CD14-positive monocyte (primary cell): ENCODE measurements around the gene ERGIC1. TPM values are rescaled to one million over a fixed set of nuclear protein-coding genes. Genes with fewer than 3 reads are reported as not detected.

ENCODE experiments used
- DNase-seq, 3 donors: peaks; one replicate each; pipeline ENCODE4 v3.0.0-alpha.2; 2011 to 2022
- H2AFZ ChIP-seq: 2 replicates; pipeline ENCODE4 v1.6.0; 2012; ENCODE audit warnings: mild to moderate bottlenecking, low read depth, low read length, inconsistent platforms; ENCODE audit not compliant: insufficient read depth, poor library complexity, severe bottlenecking
- H3K27ac ChIP-seq, 2 donors: 1 replicate in 1 of 2; 2 replicates in 1 of 2; pipeline ENCODE4 v1.5.1; 2012 to 2013; ENCODE audit warnings: low read length in 2 of 2, control low read depth in 1 of 2, inconsistent platforms in 1 of 2, low read depth in 1 of 2, mild to moderate bottlenecking in 1 of 2
- H3K27me3 ChIP-seq, 2 donors: one replicate each; pipeline versions ENCODE4 v1.6.0 to v1.6.1; 2011 to 2013; ENCODE audit warnings: low read length in 2 of 2; ENCODE audit not compliant: control insufficient read depth in 2 of 2, insufficient read depth in 2 of 2
- H3K36me3 ChIP-seq, 2 donors: replicated peaks in 1 of 2; 1 replicate in 1 of 2; 2 replicates in 1 of 2; pipeline versions ENCODE4 v1.5.1 to v1.6.1; 2012 to 2013; ENCODE audit warnings: low read length in 2 of 2, control low read depth in 1 of 2, inconsistent platforms in 1 of 2, mild to moderate bottlenecking in 1 of 2; ENCODE audit not compliant: insufficient read depth in 2 of 2, control insufficient read depth in 1 of 2
- H3K4me1 ChIP-seq, 2 donors: 1 replicate in 1 of 2; 2 replicates in 1 of 2; pipeline versions ENCODE4 v1.5.1 to v1.6.1; 2012 to 2013; ENCODE audit warnings: low read length in 2 of 2, control low read depth in 1 of 2, inconsistent platforms in 1 of 2, mild to moderate bottlenecking in 1 of 2, moderate library complexity in 1 of 2; ENCODE audit not compliant: insufficient read depth in 2 of 2, control insufficient read depth in 1 of 2
- H3K4me2 ChIP-seq: replicated peaks from 2 replicates; pipeline ENCODE3; 2012; ENCODE audit warnings: low read length, moderate library complexity, mild to moderate bottlenecking; ENCODE audit not compliant: poor library complexity, severe bottlenecking; ENCODE audit errors: extremely low read depth
- H3K4me3 ChIP-seq, 3 experiments: fragments of 200-600 bp in 1 of 3; sonication (generic) in 1 of 3; replicated peaks in 1 of 3; 1 replicate in 2 of 3; 2 replicates in 1 of 3; pipeline ENCODE4 v1.5.1; 2011 to 2013; ENCODE audit warnings: low read length in 3 of 3, mild to moderate bottlenecking in 3 of 3, control low read depth in 2 of 3, low read depth in 2 of 3, inconsistent platforms in 1 of 3, moderate library complexity in 1 of 3
- H3K79me2 ChIP-seq: 2 replicates; pipeline ENCODE4 v1.6.0; 2012; ENCODE audit warnings: mild to moderate bottlenecking, control low read depth, inconsistent platforms, low read length, moderate library complexity; ENCODE audit not compliant: insufficient read depth
- H3K9ac ChIP-seq: 2 replicates; pipeline ENCODE4 v1.6.0; 2017; ENCODE audit warnings: low read length, mild to moderate bottlenecking; ENCODE audit not compliant: insufficient read depth, poor library complexity, severe bottlenecking
- H3K9me3 ChIP-seq, 2 donors: replicated peaks in 1 of 2; 1 replicate in 1 of 2; 2 replicates in 1 of 2; pipeline versions ENCODE4 v1.5.1 to v1.6.1; 2012 to 2013; ENCODE audit warnings: low read length in 2 of 2, control low read depth in 1 of 2; ENCODE audit not compliant: control insufficient read depth in 1 of 2, insufficient read depth in 1 of 2
- H4K20me1 ChIP-seq: 2 replicates; pipeline ENCODE4 v1.6.0; 2012; ENCODE audit warnings: mild to moderate bottlenecking, low read length, control low read depth, moderate library complexity; ENCODE audit not compliant: insufficient read depth
- H3K27ac Mint-ChIP-seq, 7 donors: one replicate each; pipeline ENCODE4 v1.8.0; 2020; ENCODE audit warnings: mild to moderate bottlenecking in 7 of 7, mixed read lengths in 7 of 7, moderate library complexity in 6 of 7, inconsistent platforms in 2 of 7
- H3K27me3 Mint-ChIP-seq, 3 donors: one replicate each; pipeline ENCODE4 v1.8.0; 2021 to 2022; ENCODE audit warnings: low read depth in 3 of 3, mild to moderate bottlenecking in 3 of 3, mixed read lengths in 3 of 3, moderate library complexity in 3 of 3, inconsistent platforms in 1 of 3
- H3K36me3 Mint-ChIP-seq, 2 donors: one replicate each; pipeline ENCODE4 v1.8.0; 2020; ENCODE audit warnings: mixed read lengths in 2 of 2, inconsistent platforms in 1 of 2, mild to moderate bottlenecking in 1 of 2
- H3K4me1 Mint-ChIP-seq: one replicate; pipeline ENCODE4 v1.8.0; 2020; ENCODE audit warnings: mild to moderate bottlenecking, mixed read lengths
- H3K4me3 Mint-ChIP-seq, 2 donors: one replicate each; pipeline ENCODE4 v1.8.0; 2020; ENCODE audit warnings: mild to moderate bottlenecking in 2 of 2, mixed read lengths in 2 of 2, moderate library complexity in 1 of 2
- H3K9me3 Mint-ChIP-seq, 7 donors: one replicate each; pipeline ENCODE4 v1.8.0; 2020 to 2022; ENCODE audit warnings: mixed read lengths in 7 of 7, mild to moderate bottlenecking in 6 of 7, moderate library complexity in 6 of 7, inconsistent platforms in 2 of 7
- WGBS: methylation state at CpG from one replicate; pipeline ENCODE4 v1.1.5; 2013; ENCODE audit warnings: missing lambda C conversion rate; ENCODE audit not compliant: insufficient coverage; 5-methylcytosine and 5-hydroxymethylcytosine counted together
- intact Hi-C, 2 donors: fragments of 100-400 bp; cut with micrococcal nuclease; formaldehyde crosslinking; loops; one replicate each; pipeline versions ENCODE4 v1.15.0 to v1.15.1; 2023
- polyA plus RNA-seq, 3 donors: library from polyadenylated mRNA; depleted of rRNA in 1 of 3; unstranded in 2 of 3; stranded (reverse) in 1 of 3; fragments of 300-500 nt in 2 of 3; fragments of >200 nt in 1 of 3; fragmentation: Illumina TruSeq in 2 of 3; gene quantifications; 1 replicate in 2 of 3; 2 replicates in 1 of 3; pipeline ENCODE4 v1.2.3, GENCODE V29; 2012 to 2021
- TF ChIP-seq, protein P1 (sequence below): fragments of 200-600 bp; IDR thresholded peaks from one replicate; pipeline ENCODE4 v1.8.0; 2022; ENCODE audit warnings: antibody characterized with exemption, mild to moderate bottlenecking

Gene ERGIC1
- polyA plus RNA-seq, 3 donors, result 28.3 to 76.2 (median 34.1) TPM

DNA sequence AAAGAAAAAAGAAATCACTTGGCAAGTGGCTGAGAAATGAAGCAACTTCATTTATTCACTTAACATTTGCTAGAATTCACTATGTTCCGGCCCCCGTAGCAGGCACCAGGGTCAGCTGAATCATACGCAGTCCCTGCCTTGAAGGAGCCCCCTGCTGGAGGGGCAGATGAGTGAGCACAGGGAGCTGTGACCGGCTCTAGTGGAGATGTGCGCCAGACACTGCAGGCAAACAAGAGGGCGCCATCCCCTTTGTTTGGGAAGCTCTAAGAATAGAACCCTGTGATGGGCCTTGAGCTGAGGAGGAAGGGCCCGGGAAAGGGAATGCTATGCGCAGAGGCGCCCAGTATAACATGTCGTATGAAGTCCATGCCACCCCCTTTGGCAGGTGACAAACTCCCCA lies 105.0 kb downstream of the ERGIC1 start:
- Histone ChIP-seq H4K20me1 (no peaks in the 10 kb centered on the region), H3K4me2 (no peak overlapping the region), H3K27ac (no peak overlapping the region), H2AFZ (no peak overlapping the region), H3K9me3 (no peaks in the 10 kb centered on the region), H3K4me3 (no peak overlapping the region), H3K9ac (no peak overlapping the region), H3K79me2 (no peaks in the 10 kb centered on the region), H3K27me3 (no peaks in the 10 kb centered on the region), H3K36me3 (peaks cover 22 to 48% of the 10 kb centered on the region in 2 donors), H3K4me1 (no peaks in the 10 kb centered on the region)
- peak overlapping the region in 1 of 7 donors; percentile 25 for H3K27ac Mint-ChIP-seq
- WGBS, result 93% methylated on average over 9 of the region's 10 CpGs
- no peak overlapping the region for H3K4me3 Mint-ChIP-seq
- intact Hi-C loops, result no loop called here
- no peak for DNase-seq
- peaks cover 0 to 1% (median 0%) of the 10 kb centered on the region in 7 donors for H3K9me3 Mint-ChIP-seq
- TF ChIP-seq, protein P1, sequence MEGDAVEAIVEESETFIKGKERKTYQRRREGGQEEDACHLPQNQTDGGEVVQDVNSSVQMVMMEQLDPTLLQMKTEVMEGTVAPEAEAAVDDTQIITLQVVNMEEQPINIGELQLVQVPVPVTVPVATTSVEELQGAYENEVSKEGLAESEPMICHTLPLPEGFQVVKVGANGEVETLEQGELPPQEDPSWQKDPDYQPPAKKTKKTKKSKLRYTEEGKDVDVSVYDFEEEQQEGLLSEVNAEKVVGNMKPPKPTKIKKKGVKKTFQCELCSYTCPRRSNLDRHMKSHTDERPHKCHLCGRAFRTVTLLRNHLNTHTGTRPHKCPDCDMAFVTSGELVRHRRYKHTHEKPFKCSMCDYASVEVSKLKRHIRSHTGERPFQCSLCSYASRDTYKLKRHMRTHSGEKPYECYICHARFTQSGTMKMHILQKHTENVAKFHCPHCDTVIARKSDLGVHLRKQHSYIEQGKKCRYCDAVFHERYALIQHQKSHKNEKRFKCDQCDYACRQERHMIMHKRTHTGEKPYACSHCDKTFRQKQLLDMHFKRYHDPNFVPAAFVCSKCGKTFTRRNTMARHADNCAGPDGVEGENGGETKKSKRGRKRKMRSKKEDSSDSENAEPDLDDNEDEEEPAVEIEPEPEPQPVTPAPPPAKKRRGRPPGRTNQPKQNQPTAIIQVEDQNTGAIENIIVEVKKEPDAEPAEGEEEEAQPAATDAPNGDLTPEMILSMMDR, result no peak
- peaks cover 0 to 2% (median 0%) of the 10 kb centered on the region in 3 donors for H3K27me3 Mint-ChIP-seq
- no peaks in the 10 kb centered on the region for H3K4me1 Mint-ChIP-seq
- peaks cover 54 to 69% of the 10 kb centered on the region in 2 donors for H3K36me3 Mint-ChIP-seq

DNA sequence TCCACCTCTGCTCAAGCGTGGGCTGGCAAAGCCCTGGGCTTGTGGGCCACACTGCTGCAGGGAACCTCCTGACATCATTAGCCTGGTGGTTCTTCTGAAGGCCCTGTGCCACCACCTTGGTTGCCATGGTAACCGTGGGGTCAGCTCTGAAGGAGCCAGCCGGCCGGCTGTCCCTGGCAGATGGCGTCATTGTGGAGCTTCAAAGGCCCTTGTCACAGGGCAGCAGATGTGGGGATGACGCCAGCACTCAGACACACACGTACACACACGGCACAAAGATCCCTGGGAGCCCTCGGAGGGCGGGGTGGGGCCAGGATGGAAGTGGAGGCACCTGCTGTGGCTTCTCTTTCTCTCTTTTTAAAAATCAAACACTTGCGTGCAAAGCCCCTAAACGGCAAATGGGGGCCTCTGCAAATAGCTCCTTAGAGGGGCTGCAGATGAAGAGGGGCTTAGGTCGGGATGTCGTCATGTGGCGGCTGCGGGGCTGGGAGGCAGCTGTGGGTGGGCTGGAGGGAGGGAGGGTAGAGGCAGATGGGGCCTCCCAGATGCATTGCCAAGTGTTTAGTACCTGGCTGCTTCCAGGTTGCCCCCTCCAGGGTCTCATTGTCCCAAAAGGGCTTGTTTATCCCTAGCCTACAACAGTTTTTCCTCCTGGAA lies 105.7 kb downstream of the ERGIC1 start:
- intact Hi-C loops, result no loop called here
- Histone ChIP-seq H3K27ac (no peak overlapping the region), H3K36me3 (peaks cover 22 to 42% of the 10 kb centered on the region in 2 donors), H3K4me3 (no peak overlapping the region), H3K9ac (no peak overlapping the region), H3K9me3 (no peaks in the 10 kb centered on the region), H3K27me3 (no peaks in the 10 kb centered on the region), H3K79me2 (no peaks in the 10 kb centered on the region), H4K20me1 (no peaks in the 10 kb centered on the region), H2AFZ (no peak overlapping the region), H3K4me2 (no peak overlapping the region), H3K4me1 (no peaks in the 10 kb centered on the region)
- Mint-ChIP-seq H3K27ac (peak overlapping the region in 1 of 7 donors; percentile 21), H3K4me1 (no peaks in the 10 kb centered on the region), H3K4me3 (no peak overlapping the region), H3K36me3 (peaks cover 51 to 69% of the 10 kb centered on the region in 2 donors), H3K27me3 (peaks cover 0 to 2% (median 0%) of the 10 kb centered on the region in 3 donors), H3K9me3 (peaks cover 0 to 1% (median 0%) of the 10 kb centered on the region in 7 donors)
- WGBS, result 95% methylated on average over 9 of the region's 16 CpGs
- no peak for DNase-seq
- TF ChIP-seq, protein P1, result no peak
